ENCODE measurements around the gene MRPL45.

DNA sequence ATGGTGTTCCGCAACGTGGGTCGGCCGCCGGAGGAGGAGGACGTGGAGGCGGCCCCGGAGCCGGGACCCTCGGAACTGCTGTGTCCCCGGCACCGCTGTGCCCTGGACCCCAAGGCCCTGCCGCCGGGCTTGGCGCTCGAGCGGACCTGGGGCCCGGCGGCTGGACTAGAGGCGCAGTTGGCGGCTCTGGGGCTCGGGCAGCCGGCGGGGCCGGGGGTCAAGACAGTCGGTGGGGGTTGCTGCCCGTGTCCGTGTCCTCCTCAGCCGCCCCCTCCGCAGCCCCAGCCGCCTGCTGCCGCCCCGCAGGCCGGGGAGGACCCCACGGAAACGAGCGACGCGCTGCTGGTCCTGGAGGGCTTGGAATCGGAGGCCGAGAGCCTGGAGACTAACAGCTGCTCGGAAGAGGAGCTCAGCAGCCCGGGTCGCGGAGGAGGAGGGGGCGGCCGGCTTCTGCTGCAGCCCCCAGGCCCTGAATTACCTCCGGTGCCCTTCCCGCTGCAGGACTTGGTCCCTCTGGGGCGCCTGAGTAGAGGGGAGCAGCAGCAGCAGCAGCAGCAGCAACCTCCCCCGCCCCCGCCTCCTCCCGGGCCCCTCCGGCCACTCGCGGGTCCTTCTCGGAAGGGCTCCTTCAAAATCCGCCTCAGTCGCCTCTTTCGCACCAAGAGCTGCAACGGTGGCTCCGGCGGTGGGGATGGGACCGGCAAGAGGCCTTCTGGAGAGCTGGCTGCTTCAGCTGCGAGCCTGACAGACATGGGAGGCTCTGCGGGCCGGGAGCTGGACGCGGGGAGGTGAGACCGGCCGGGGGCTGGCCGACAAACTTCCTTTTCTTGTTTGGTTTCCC lies 55.5 kb downstream of the MRPL45 start:
- TF ChIP-seq CTCF (IDR thresholded peaks at IDR 0.05) (no peak), POLR2A (IDR thresholded peaks at IDR 0.05) (no peak), EP300 (IDR thresholded peaks at IDR 0.05) (no peak)
